H1 (cell line): ENCODE data around the gene ANKS1A. TPM values are rescaled to one million over a fixed set of nuclear protein-coding genes. Genes with fewer than 3 reads are reported as not detected.

Source experiments
- CTCF ChIA-PET: fragments of 300-600 bp; sonication (Branson Sonifier 250); formaldehyde crosslinking; loops from one replicate; lab custom pipeline; 2021; ENCODE audit not compliant: partially characterized antibody; lab: Charles Lee
- POLR2A ChIA-PET: fragments of 300-600 bp; sonication (Branson Sonifier 250); formaldehyde crosslinking; loops from one replicate; lab custom pipeline; 2021; ENCODE audit warnings: inconsistent platforms; ENCODE audit not compliant: partially characterized antibody; lab: Charles Lee
- DNase-seq, 2 experiments: peaks; one replicate each; pipeline versions ENCODE4 v3.0.0 to v3.0.0-alpha.2; 2010 to 2022; ENCODE audit warnings: low spot score in 2 of 2, low read depth in 1 of 2, mixed read lengths in 1 of 2
- FAIRE-seq: peaks from 2 replicates; lab custom pipeline; 2011; peaks lifted over from hg19 to GRCh38; lab: Jason Lieb, UNC
- H2AFZ ChIP-seq: 2 replicates; pipeline ENCODE4 v1.8.1; 2012; ENCODE audit warnings: low read length, inconsistent platforms
- H2AK5ac ChIP-seq: 2 replicates; pipeline ENCODE4 v1.6.1; 2013; ENCODE audit warnings: low read depth, low read length
- H2BK120ac ChIP-seq: replicated peaks from 2 replicates; pipeline ENCODE3; 2013; ENCODE audit warnings: low read depth, low read length, inconsistent platforms
- H2BK12ac ChIP-seq: 2 replicates; pipeline ENCODE4 v1.6.1; 2013; ENCODE audit warnings: low read depth, low read length
- H2BK15ac ChIP-seq: 2 replicates; pipeline ENCODE4 v1.6.1; 2013; ENCODE audit warnings: low read length
- H2BK20ac ChIP-seq: 2 replicates; pipeline ENCODE4 v1.6.1; 2013; ENCODE audit warnings: low read length
- H2BK5ac ChIP-seq: 2 replicates; pipeline ENCODE4 v1.6.1; 2013; ENCODE audit warnings: low read depth, low read length
- H3K14ac ChIP-seq: 2 replicates; pipeline ENCODE4 v1.6.1; 2013; ENCODE audit warnings: inconsistent platforms; ENCODE audit not compliant: insufficient read length
- H3K18ac ChIP-seq: 2 replicates; pipeline ENCODE4 v1.6.1; 2013; ENCODE audit warnings: low read length; ENCODE audit errors: extremely low read depth
- H3K23ac ChIP-seq: 2 replicates; pipeline ENCODE4 v1.6.1; 2013; ENCODE audit warnings: inconsistent platforms; ENCODE audit not compliant: insufficient read length
- H3K23me2 ChIP-seq: 2 replicates; pipeline ENCODE4 v1.6.1; 2013; ENCODE audit warnings: low read depth, low read length
- H3K27ac ChIP-seq: 2 replicates; pipeline ENCODE4 v1.6.1; 2011; ENCODE audit warnings: low read depth, low read length, inconsistent platforms
- H3K27me3 ChIP-seq, 4 experiments: replicated peaks in 1 of 4; 1 replicate in 1 of 4; 2 replicates in 3 of 4; pipeline versions ENCODE4 v1.6.1 to v1.8.1; 2011 to 2013; ENCODE audit warnings: low read length in 3 of 4, mild to moderate bottlenecking in 3 of 4, inconsistent platforms in 2 of 4, mixed read lengths in 2 of 4, moderate library complexity in 1 of 4; ENCODE audit not compliant: control insufficient read depth in 3 of 4, insufficient read depth in 3 of 4; ENCODE audit errors: extremely low read depth in 1 of 4
- H3K36me3 ChIP-seq, 4 experiments: 2 replicates each; pipeline versions ENCODE4 v1.6.1 to v1.8.1; 2011 to 2013; ENCODE audit warnings: mild to moderate bottlenecking in 4 of 4, low read length in 3 of 4, moderate library complexity in 2 of 4, control low read depth in 1 of 4, inconsistent platforms in 1 of 4; ENCODE audit not compliant: insufficient read depth in 4 of 4, control insufficient read depth in 2 of 4
- H3K4ac ChIP-seq: replicated peaks from 2 replicates; pipeline ENCODE3; 2013; ENCODE audit warnings: low read length, low read depth, mixed read lengths, inconsistent platforms; ENCODE audit not compliant: insufficient read length
- H3K4me1 ChIP-seq, 4 experiments: replicated peaks in 1 of 4; 1 replicate in 1 of 4; 2 replicates in 3 of 4; pipeline versions ENCODE4 v1.6.1 to v1.8.1; 2011 to 2013; ENCODE audit warnings: low read length in 3 of 4, inconsistent platforms in 2 of 4, mixed read lengths in 1 of 4; ENCODE audit not compliant: insufficient read depth in 4 of 4, control insufficient read depth in 3 of 4
- H3K4me2 ChIP-seq, 2 experiments: 2 replicates each; pipeline versions ENCODE4 v1.6.1 to v1.8.1; 2011 to 2013; ENCODE audit warnings: low read depth in 2 of 2, low read length in 2 of 2, control low read depth in 1 of 2, inconsistent platforms in 1 of 2, mild to moderate bottlenecking in 1 of 2; ENCODE audit not compliant: insufficient read depth in 1 of 2
- H3K4me3 ChIP-seq, 4 experiments: fragments of 200-600, 300-600 bp in 1 of 4; sonication (generic), shearing (Covaris generic), sonication (Bioruptor Twin) in 1 of 4; 2 replicates each; pipeline versions ENCODE4 v1.5.1 to v1.8.1; 2011 to 2016; ENCODE audit warnings: low read length in 4 of 4, low read depth in 3 of 4, control low read depth in 2 of 4, inconsistent platforms in 2 of 4, mild to moderate bottlenecking in 2 of 4, mixed read lengths in 1 of 4, moderate library complexity in 1 of 4; ENCODE audit not compliant: insufficient read depth in 2 of 4; ENCODE audit errors: extremely low read depth in 1 of 4
- H3K56ac ChIP-seq: replicated peaks from 2 replicates; pipeline ENCODE3; 2013; ENCODE audit warnings: low read depth, mild to moderate bottlenecking, mixed read lengths, low read length, inconsistent platforms; ENCODE audit not compliant: insufficient read length
- H3K79me1 ChIP-seq: 2 replicates; pipeline ENCODE4 v1.6.1; 2013; ENCODE audit warnings: low read depth, low read length, control low read depth
- H3K79me2 ChIP-seq, 2 experiments: 2 replicates each; pipeline versions ENCODE4 v1.6.1 to v1.8.1; 2012 to 2013; ENCODE audit warnings: low read length in 2 of 2, mild to moderate bottlenecking in 2 of 2, inconsistent platforms in 1 of 2; ENCODE audit not compliant: insufficient read depth in 2 of 2, control insufficient read depth in 1 of 2
- H3K9ac ChIP-seq, 4 experiments: replicated peaks in 1 of 4; 1 replicate in 1 of 4; 2 replicates in 3 of 4; pipeline versions ENCODE4 v1.6.1 to v1.8.1; 2011 to 2013; ENCODE audit warnings: low read depth in 3 of 4, low read length in 3 of 4, control low read depth in 2 of 4, mild to moderate bottlenecking in 2 of 4, moderate library complexity in 2 of 4, inconsistent platforms in 1 of 4; ENCODE audit errors: extremely low read depth in 1 of 4
- H3K9me3 ChIP-seq, 2 experiments: 2 replicates each; pipeline versions ENCODE4 v1.6.1 to v1.8.1; 2012 to 2013; ENCODE audit warnings: mild to moderate bottlenecking in 2 of 2, moderate library complexity in 2 of 2, control low read depth in 1 of 2, inconsistent platforms in 1 of 2, low read depth in 1 of 2, low read length in 1 of 2, mixed read lengths in 1 of 2; ENCODE audit not compliant: insufficient read depth in 2 of 2
- H4K20me1 ChIP-seq, 2 experiments: replicated peaks in 1 of 2; 2 replicates each; pipeline versions ENCODE3 to v1.8.1; 2011 to 2013; ENCODE audit warnings: inconsistent platforms in 2 of 2, low read length in 2 of 2, mild to moderate bottlenecking in 1 of 2; ENCODE audit not compliant: insufficient read depth in 2 of 2, control insufficient read depth in 1 of 2
- H4K5ac ChIP-seq: 2 replicates; pipeline ENCODE4 v1.6.1; 2013; ENCODE audit warnings: low read length, low read depth, mixed read lengths, inconsistent platforms; ENCODE audit not compliant: insufficient read length
- H4K8ac ChIP-seq: 2 replicates; pipeline ENCODE4 v1.8.0; 2013; ENCODE audit warnings: mild to moderate bottlenecking, moderate library complexity, low read length, inconsistent platforms; ENCODE audit not compliant: insufficient read depth; ENCODE audit errors: extremely low read depth
- H4K91ac ChIP-seq: replicated peaks from 2 replicates; pipeline ENCODE3; 2013; ENCODE audit warnings: low read length, mixed read lengths, inconsistent platforms; ENCODE audit not compliant: insufficient read length
- CEBPB ChIP-seq: IDR thresholded peaks from 2 replicates; pipeline ENCODE4 v1.6.1; 2012; ENCODE audit warnings: low read depth, low read length
- KDM1A ChIP-seq: fragments of 200-600, 300-600 bp; sonication (generic); IDR thresholded peaks from 2 replicates; pipeline ENCODE4 v1.7.1; 2016; ENCODE audit warnings: mild to moderate bottlenecking, low read length, borderline replicate concordance
- WGBS, 2 experiments: shearing (Covaris generic) in 1 of 2; methylation state at CpG; one replicate each; pipeline versions ENCODE4 v1.1.6 to v1.1.7; 2013 to 2015; ENCODE audit warnings: low lambda C conversion rate in 2 of 2, mixed read lengths in 2 of 2, inconsistent platforms in 1 of 2, low coverage in 1 of 2, missing lambda C conversion rate in 1 of 2; ENCODE audit not compliant: insufficient replicate concordance in 2 of 2, insufficient coverage in 1 of 2, insufficient read length in 1 of 2; ENCODE audit errors: extremely low coverage in 1 of 2, missing lambda C conversion rate in 1 of 2; 5-methylcytosine and 5-hydroxymethylcytosine counted together
- polyA plus RNA-seq, 7 experiments: library from polyadenylated mRNA; depleted of rRNA in 3 of 7; stranded (reverse) in 5 of 7; unstranded in 2 of 7; fragments of >200 nt in 5 of 7; fragments of 200-250 nt in 2 of 7; gene quantifications; 1 replicate in 5 of 7; 2 replicates in 1 of 7; 4 replicates in 1 of 7; pipeline versions ENCODE4 v1.2.1 to v1.2.3, GENCODE V29; 2011 to 2013; ENCODE audit warnings: missing spikeins in 2 of 7, mixed read lengths in 2 of 7
- total RNA-seq: library from RNA; stranded (reverse); fragmentation: NEBNext Ultra II Directional; extraction: Animal tissue kit (Norgen Biotek cat#: 25700); gene quantifications from 2 replicates; pipeline ENCODE4 v1.2.1, GENCODE V29; 2021

Gene ANKS1A
- total and polyA plus RNA-seq, 2 of the 8 experiments (the other 6 are each of a cell fraction or from before 2014, with no cell fraction given), result 9.8 to 30.9 TPM

GRCh38 chr6:34922177-34922663 is 33.2 kb downstream of the ANKS1A start:
- FAIRE-seq, result no peak
- Histone ChIP-seq H2BK5ac (no peak overlapping the region), H3K4ac (no peak overlapping the region), H4K91ac (no peak overlapping the region), H3K79me2 (peaks cover 0 to 7% of the 10 kb centered on the region in 2 experiments; a peak in 2 of 4 replicates), H3K27me3 (no peaks in the 10 kb centered on the region; a peak in 1 of 7 replicates), H3K9me3 (no peaks in the 10 kb centered on the region), H3K23ac (no peak overlapping the region), H4K20me1 (peaks cover 10 to 11% of the 10 kb centered on the region in 2 experiments), H4K5ac (no peak overlapping the region), H4K8ac (no peak overlapping the region), H3K4me2 (no peak overlapping the region), H3K27ac (no peak overlapping the region), H2AK5ac (no peak overlapping the region), H2BK15ac (no peak overlapping the region), H2BK12ac (no peak overlapping the region), H3K4me3 (no peak overlapping the region), H2BK20ac (no peak overlapping the region), H2AFZ (no peak overlapping the region), H3K18ac (no peak overlapping the region), H3K14ac (no peak overlapping the region), H3K23me2 (peaks cover 3% of the 10 kb centered on the region; the same call in 1 of the 2 replicates), H3K9ac (no peak overlapping the region), H3K79me1 (peaks cover 4% of the 10 kb centered on the region), H3K56ac (no peak overlapping the region), H2BK120ac (no peak overlapping the region), H3K36me3 (no peaks in the 10 kb centered on the region), H3K4me1 (peaks cover 0 to 7% (median 4%) of the 10 kb centered on the region in 4 experiments; a peak in 3 of 7 replicates)
- POLR2A ChIA-PET, result interaction anchor here (1.0 to 1.7 kb wide), 3 partner anchors 14 to 130 kb away, joined by 4 to 6 read pairs (median 5); partner anchors contain the start of gene BLTP3A
- CTCF ChIA-PET, result interaction anchor here (0.5 to 1.0 kb wide), 3 partner anchors 9 to 88 kb away, joined by 3 read pairs; no protein-coding TSS in a partner anchor
- 81% methylated on average over 3 of the region's 3 CpGs; no CpG with 5 or more reads in 1 of the 2 experiments for WGBS, 2 experiments
- TF ChIP-seq KDM1A (0 out of 2 replicates have a peak, but pooled peaks have one; percentile 48), CEBPB (no peak)
- DNase-seq, result no peak
